ENCODE results near the gene BCAP29.
"Not testable (repeated sequence)": the region's sequence is repeated elsewhere in the genome, so short reads cannot be mapped to it uniquely, and the experiment has no call there.

The BCAP29 gene

GRCh38 chr7:107628461-107629064, 48.5 kb downstream of the BCAP29 start:
- POLR2A ChIA-PET (ENCODE audit: low non-redundant PET) = no interaction called here
- CTCF ChIA-PET = no interaction called here
- TF ChIP-seq CTCF (conservative IDR thresholded peaks at IDR 0.05; ENCODE audit: low read depth) = no peak
- H3K27ac ChIP-seq = no peak overlapping the region
- DNase-seq (ENCODE audit: low spot score) = no peak

GRCh38 chr7:107630342-107630741, 50.3 kb downstream of the BCAP29 start:
- no peak for DNase-seq (ENCODE audit: low spot score)
- TF ChIP-seq CTCF (conservative IDR thresholded peaks at IDR 0.05; ENCODE audit: low read depth) = no peak
- ChIA-PET POLR2A (ENCODE audit: low non-redundant PET) (no interaction called here), CTCF (no interaction called here)
- no peak overlapping the region for H3K27ac ChIP-seq

- POLR2A ChIA-PET (ENCODE audit: low non-redundant PET) = no interaction called here
- TF ChIP-seq CTCF (conservative IDR thresholded peaks at IDR 0.05; ENCODE audit: low read depth) = no peak
- H3K27ac ChIP-seq = no peak overlapping the region
- no peak for DNase-seq (ENCODE audit: low spot score)
- CTCF ChIA-PET = interaction anchor here (0.8 kb wide), 1 partner anchor 20 kb away, joined by 3 read pairs; no protein-coding TSS in a partner anchor
These were observed 51.8 kb downstream of the BCAP29 start for GRCh38 chr7:107631588-107632491.

- no peak for DNase-seq (ENCODE audit: low spot score)
- ChIA-PET POLR2A (ENCODE audit: low non-redundant PET) (no interaction called here), CTCF (interaction anchor here (0.6 to 0.8 kb wide), 2 partner anchors 21 to 155 kb away, joined by 3 read pairs; no protein-coding TSS in a partner anchor)
- no peak for TF ChIP-seq CTCF (conservative IDR thresholded peaks at IDR 0.05; ENCODE audit: low read depth)
- H3K27ac ChIP-seq = no peak overlapping the region
These were observed 52.4 kb downstream of the BCAP29 start for GRCh38 chr7:107632492-107632865.

- ChIA-PET POLR2A (ENCODE audit: low non-redundant PET) (no interaction called here), CTCF (no interaction called here)
These were observed 58.5 kb downstream of the BCAP29 start for GRCh38 chr7:107638594-107638993.

GRCh38 chr7:107639070-107639469, 59.0 kb downstream of the BCAP29 start:
- H3K27ac ChIP-seq; POLR2A ChIA-PET (ENCODE audit: low non-redundant PET); DNase-seq (ENCODE audit: low spot score): not testable (repeated sequence)
- CTCF ChIA-PET = interaction anchor here (0.6 kb wide), 1 partner anchor 10 kb away, joined by 6 read pairs; no protein-coding TSS in a partner anchor

More at GRCh38 chr7:107638594-107638993, 58.5 kb downstream of the BCAP29 start:
- no peak for TF ChIP-seq CTCF (conservative IDR thresholded peaks at IDR 0.05; ENCODE audit: low read depth)
- no peak overlapping the region for H3K27ac ChIP-seq
- no peak for DNase-seq (ENCODE audit: low spot score)

GRCh38 chr7:107641676-107642075, 61.6 kb downstream of the BCAP29 start:
- no peak overlapping the region for H3K27ac ChIP-seq
- ChIA-PET CTCF (interaction anchor here (0.6 to 1.2 kb wide), 2 partner anchors 51 to 179 kb away, joined by 3 read pairs; no protein-coding TSS in a partner anchor), POLR2A (ENCODE audit: low non-redundant PET) (no interaction called here)
- DNase-seq (ENCODE audit: low spot score) = no peak
- no peak for TF ChIP-seq CTCF (conservative IDR thresholded peaks at IDR 0.05; ENCODE audit: low read depth)
